GM12873 (cell line): ENCODE measurements around the gene RPS19BP1.

Experiments used
- TF ChIP-seq, protein P1 (sequence below): IDR thresholded peaks from 2 replicates; pipeline ENCODE4 v1.5.1; 2012; ENCODE audit warnings: low read depth, mild to moderate bottlenecking, moderate library complexity, low read length, control low read depth; ENCODE audit not compliant: insufficient read depth; ENCODE audit errors: missing control alignments

RPS19BP1 gene

DNA sequence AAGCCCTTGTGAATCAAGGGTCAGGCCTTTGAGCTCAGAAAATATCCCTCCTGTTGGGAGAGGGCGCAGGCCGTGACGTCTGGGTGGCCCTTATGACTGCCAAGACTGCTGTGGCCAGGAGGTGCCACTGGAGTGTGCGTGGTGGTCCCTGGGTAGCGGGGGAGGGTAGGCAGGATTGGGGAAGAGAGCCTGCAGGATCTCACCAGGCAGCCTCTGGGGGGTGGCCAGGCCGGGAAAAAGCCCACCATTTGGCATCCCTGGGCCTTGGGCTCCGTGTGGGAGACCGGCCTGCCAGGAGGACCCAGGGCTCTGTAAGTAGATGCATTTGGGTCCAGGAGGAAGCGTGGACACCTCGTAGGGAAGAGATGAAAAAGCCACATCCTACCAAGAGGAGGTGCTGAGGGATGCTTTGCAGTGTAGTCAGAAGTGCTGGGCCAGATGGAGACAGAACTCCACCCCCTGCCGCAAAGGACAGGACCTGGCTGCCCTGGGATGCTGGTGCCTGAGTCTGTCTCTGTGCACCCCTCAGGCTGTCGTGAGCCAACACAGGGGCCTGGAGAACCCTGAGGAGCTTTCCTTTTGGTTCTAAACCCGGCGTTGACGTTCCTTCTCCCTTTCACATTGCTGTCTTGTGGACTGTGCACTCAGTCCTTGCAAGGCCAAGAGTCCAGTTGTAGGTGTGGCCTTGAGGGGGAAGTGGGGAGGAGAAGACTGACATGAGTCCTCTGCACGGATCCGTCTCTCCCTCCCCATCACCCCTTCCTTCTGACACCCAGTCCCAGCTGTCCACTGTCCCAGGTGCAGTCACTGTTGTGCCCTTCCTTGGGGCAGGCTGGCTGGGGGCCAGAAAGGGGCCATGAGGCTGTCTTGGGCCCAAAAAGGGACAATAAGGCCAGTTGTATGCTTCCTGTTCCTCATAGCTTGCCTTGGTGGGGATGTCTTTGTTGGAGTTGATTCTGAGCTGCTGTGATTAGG lies 43.2 kb downstream of the RPS19BP1 start:
- TF ChIP-seq, protein P1, sequence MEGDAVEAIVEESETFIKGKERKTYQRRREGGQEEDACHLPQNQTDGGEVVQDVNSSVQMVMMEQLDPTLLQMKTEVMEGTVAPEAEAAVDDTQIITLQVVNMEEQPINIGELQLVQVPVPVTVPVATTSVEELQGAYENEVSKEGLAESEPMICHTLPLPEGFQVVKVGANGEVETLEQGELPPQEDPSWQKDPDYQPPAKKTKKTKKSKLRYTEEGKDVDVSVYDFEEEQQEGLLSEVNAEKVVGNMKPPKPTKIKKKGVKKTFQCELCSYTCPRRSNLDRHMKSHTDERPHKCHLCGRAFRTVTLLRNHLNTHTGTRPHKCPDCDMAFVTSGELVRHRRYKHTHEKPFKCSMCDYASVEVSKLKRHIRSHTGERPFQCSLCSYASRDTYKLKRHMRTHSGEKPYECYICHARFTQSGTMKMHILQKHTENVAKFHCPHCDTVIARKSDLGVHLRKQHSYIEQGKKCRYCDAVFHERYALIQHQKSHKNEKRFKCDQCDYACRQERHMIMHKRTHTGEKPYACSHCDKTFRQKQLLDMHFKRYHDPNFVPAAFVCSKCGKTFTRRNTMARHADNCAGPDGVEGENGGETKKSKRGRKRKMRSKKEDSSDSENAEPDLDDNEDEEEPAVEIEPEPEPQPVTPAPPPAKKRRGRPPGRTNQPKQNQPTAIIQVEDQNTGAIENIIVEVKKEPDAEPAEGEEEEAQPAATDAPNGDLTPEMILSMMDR = no peak

DNA sequence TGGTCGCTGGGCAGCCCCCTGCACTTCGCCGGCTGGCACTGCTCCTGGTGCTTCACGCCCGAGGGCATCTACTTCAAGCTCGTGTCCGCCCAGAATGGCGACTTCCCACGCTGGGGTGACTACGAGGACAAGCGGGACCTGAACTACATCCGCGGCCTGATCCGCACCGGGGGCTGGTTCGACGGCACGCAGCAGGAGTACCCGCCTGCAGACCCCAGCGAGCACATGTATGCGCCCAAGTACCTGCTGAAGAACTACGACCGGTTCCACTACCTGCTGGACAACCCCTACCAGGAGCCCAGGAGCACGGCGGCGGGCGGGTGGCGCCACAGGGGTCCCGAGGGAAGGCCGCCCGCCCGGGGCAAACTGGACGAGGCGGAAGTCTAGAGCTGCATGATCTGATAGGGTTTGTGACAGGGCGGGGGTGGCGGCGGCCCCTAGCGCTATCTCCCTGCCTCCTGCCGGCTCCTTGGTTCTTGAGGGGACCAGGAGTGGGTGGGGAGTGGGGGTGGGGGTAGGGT lies 43.9 kb downstream of the RPS19BP1 start:
- TF ChIP-seq, protein P1 = no peak

DNA sequence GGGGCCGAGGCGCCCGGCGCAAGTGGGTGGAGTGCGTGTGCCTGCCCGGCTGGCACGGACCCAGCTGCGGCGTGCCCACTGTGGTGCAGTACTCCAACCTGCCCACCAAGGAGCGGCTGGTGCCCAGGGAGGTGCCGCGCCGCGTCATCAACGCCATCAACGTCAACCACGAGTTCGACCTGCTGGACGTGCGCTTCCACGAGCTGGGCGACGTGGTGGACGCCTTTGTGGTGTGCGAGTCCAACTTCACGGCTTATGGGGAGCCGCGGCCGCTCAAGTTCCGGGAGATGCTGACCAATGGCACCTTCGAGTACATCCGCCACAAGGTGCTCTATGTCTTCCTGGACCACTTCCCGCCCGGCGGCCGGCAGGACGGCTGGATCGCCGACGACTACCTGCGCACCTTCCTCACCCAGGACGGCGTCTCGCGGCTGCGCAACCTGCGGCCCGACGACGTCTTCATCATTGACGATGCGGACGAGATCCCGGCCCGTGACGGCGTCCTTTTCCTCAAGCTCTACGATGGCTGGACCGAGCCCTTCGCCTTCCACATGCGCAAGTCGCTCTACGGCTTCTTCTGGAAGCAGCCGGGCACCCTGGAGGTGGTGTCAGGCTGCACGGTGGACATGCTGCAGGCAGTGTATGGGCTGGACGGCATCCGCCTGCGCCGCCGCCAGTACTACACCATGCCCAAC lies 44.6 kb downstream of the RPS19BP1 start:
- TF ChIP-seq, protein P1 = no peak

DNA sequence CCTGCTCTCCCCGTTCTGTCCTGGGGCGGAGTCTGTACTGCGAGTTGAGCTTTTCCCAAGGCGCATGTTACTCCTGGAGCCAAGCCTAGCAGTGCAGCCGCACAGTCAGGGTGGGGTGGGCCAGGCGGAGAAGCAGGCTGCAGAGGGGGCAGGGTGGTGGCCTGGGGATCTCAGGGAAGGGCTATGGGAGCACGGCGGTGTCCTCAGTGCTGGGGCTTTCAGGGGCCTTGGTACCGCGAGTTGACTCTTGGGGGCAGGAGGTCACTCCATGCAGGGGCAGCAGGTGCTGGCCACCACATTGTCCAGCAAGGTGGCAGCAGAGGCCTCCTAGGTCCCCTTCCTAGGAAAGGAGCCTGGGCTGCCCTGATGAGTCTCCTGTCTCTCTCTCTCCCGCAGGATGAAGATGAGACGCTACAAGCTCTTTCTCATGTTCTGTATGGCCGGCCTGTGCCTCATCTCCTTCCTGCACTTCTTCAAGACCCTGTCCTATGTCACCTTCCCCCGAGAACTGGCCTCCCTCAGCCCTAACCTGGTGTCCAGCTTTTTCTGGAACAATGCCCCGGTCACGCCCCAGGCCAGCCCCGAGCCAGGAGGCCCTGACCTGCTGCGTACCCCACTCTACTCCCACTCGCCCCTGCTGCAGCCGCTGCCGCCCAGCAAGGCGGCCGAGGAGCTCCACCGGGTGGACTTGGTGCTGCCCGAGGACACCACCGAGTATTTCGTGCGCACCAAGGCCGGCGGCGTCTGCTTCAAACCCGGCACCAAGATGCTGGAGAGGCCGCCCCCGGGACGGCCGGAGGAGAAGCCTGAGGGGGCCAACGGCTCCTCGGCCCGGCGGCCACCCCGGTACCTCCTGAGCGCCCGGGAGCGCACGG lies 45.4 kb downstream of the RPS19BP1 start:
- TF ChIP-seq, protein P1 = no peak

DNA sequence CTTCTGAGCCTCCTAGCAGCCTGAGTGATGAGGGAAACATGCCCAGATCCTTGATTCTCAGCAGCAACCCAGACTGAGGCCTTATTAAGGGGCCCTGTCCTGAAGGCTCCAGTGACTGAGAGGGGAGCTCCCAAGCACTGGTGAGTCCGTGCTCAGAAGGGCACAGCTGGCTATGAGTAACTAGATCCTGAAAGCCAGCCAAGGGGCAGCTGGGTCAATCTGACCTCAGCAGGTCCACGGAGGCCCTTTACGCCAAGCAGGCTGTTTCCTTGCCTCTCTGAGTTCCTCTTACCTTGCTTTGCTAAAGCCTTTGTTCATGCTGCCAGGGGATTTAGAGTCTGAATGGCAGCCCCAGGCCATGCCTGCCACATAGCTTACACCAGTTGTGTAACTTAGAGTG lies 49.8 kb downstream of the RPS19BP1 start:
- TF ChIP-seq, protein P1 = no peak

DNA sequence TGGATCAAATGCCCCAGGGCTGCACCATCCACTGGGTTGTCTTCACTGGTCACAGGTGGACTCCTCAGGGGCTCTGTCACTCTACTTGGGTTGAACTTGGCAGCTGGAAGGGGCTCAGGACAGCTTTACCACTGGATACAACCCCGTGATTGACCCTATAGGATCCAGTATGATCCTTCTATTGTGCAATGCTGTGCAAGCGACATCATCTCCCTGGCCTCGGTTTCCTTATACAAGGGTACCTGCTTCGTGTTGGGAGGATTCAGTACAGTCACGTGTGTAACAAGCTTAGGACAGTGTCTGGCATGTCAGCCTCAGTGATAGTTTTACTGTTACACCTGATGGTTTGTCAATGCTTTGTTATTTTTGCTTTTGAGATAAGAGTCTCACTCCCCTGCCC lies 51.0 kb downstream of the RPS19BP1 start:
- TF ChIP-seq, protein P1 = no peak
